Skin epidermis (tissue), 12 donors: Measurements from ENCODE around the gene ERN2.
A peak's percentile ranks its signal among the peaks of the same experiment; 100 is the strongest.

Experiments used
- H3K27ac ChIP-seq, 21 experiments: fragments of 200-600 bp; sonication (generic) in 11 of 21; one replicate each; pipeline ENCODE4 v1.5.0; 2020; ENCODE audit warnings: mild to moderate bottlenecking in 3 of 21, inconsistent platforms in 2 of 21, moderate library complexity in 2 of 21
- H3K4me3 ChIP-seq, 7 experiments: fragments of 200-600 bp; sonication (generic) in 2 of 7; one replicate each; pipeline ENCODE4 v1.5.0; 2020; ENCODE audit warnings: inconsistent platforms in 2 of 7, mild to moderate bottlenecking in 2 of 7, moderate library complexity in 1 of 7

Gene ERN2

GRCh38 chr16:23690771-23691482 is 22.1 kb downstream of the ERN2 start:
- no peak overlapping the region for H3K27ac ChIP-seq

GRCh38 chr16:23689442-23690187 is 23.4 kb downstream of the ERN2 start:
- Histone ChIP-seq H3K27ac (no peak overlapping the region), H3K4me3 (no peak overlapping the region)

More at GRCh38 chr16:23690771-23691482, 22.1 kb downstream of the ERN2 start:
- H3K4me3 ChIP-seq: no peak overlapping the region

DNA sequence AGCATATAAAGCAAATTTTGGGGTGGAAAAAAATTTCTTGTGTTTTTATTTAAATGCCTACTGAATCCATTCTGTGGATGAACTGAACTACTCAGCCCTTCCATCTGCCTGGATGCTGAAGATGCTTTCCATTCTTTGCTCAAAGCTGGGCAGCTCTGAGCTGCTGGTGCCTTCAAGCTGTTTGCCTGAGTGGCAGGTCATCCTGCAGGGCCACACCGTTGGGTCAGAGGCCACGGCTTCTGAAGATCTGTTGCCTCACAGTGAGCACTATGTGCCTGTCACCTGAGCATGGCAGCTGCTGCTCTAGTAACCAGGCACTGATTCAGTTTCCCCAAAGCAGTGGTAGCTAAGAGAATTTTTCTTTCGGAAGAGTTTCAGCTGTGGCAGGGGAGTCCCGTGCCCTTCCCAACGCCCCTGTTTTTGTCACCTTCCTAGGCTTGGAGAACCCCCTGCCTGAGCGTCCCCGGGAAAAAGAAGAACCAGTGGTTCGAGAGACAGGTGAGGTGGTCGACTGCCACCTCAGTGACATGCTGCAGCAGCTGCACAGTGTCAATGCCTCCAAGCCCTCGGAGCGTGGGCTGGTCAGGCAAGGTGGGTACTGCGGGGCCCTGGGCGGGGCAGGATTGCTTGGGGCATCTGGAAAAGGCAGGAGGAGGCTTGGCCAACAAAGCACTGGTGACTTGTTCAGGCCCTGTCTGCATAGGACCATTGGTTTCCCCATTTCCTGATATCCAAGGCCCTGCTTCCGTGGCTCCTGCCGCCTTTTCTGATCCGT is 25.8 kb downstream of the ERN2 start:
- H3K27ac ChIP-seq: no peak overlapping the region
- H3K4me3 ChIP-seq: no peak overlapping the region

- no peak overlapping the region for H3K4me3 ChIP-seq
Observed at GRCh38 chr16:23683487-23683886, 29.5 kb downstream of the ERN2 start.

DNA sequence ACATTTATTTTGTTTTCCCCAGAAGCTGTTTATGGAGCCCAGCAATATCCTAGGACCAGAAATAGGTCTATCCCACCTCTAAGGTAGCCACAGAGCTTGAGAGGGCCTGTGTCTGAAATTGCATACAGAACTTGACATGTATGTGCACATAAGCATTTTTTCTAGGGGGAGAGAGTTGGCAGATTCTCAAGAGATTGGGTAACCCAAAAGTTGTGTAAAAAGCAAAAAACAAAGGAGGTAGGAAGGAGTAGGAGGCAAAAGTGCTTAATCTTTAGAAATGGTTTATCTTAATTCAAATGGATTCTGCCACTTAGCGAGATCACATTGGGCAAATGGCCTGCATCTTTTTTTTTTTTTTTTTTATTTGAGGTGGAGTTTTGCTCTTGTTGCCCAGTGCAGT is 30.8 kb downstream of the ERN2 start:
- Histone ChIP-seq H3K27ac (no peak overlapping the region), H3K4me3 (no peak overlapping the region)

More at GRCh38 chr16:23683487-23683886, 29.5 kb downstream of the ERN2 start:
- no peak overlapping the region for H3K27ac ChIP-seq

DNA sequence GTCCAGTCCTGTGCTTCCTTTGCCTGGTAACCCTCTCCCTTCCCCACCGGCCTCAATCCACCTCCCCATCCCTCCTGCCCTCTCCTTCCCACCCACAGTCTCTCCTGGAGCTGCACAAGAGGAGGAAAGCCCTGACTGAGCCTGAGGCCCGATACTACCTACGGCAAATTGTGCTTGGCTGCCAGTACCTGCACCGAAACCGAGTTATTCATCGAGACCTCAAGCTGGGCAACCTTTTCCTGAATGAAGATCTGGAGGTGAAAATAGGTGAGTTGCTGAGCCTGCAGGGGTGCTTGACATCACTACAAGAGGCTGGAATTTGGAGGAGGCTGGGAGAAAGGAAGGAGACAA is 33.1 kb downstream of the ERN2 start:
- Histone ChIP-seq H3K27ac (no peak overlapping the region), H3K4me3 (peak overlapping the region in 6 of 7 experiments; percentile 34 to 55 (median 46))

GRCh38 chr16:23679274-23679985 is 33.6 kb downstream of the ERN2 start:
- Histone ChIP-seq H3K4me3 (peak overlapping the region; percentile 34 to 55 (median 46)), H3K27ac (peak overlapping the region in 3 of 21 experiments; percentile 5 to 41 (median 31))

DNA sequence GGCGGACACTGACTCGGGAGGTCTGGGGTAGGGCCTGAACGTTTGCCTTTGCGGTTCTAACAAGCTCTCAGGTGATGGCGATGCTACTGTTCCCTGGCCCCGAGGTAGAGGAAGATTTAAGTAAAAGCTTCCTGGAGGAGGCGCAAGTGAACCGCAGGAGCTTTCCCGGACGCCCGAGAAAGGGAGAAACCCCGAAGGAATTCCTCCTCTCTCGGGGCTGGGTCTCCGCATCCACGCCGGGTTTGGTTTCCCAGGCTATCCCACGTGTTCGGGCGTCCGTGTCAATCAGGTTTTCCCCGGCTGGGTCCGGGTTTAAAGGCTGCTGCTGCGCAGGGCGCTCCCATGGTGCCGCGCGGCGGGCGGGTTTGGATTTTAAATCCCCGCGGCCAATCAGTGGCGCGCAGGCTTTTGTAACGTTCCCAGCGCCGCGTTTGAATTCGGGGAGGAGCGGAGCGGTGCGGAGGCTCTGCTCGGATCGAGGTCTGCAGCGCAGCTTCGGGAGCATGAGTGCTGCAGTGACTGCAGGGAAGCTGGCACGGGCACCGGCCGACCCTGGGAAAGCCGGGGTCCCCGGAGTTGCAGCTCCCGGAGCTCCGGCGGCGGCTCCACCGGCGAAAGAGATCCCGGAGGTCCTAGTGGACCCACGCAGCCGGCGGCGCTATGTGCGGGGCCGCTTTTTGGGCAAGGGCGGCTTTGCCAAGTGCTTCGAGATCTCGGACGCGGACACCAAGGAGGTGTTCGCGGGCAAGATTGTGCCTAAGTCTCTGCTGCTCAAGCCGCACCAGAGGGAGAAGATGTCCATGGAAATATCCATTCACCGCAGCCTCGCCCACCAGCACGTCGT is 34.4 kb downstream of the ERN2 start, which contains the start of gene PLK1:
Gene PLK1, plus strand, starts transcription at position 460 of the 844 bp plus-strand sequence. Its CDS starts 44 bp downstream, at position 504.
- H3K4me3 ChIP-seq: peak within 1 kb of the TSS; percentile 34 to 55 (median 46)

GRCh38 chr16:23676924-23677480 is 36.0 kb downstream of the ERN2 start:
- Histone ChIP-seq H3K4me3 (no peak overlapping the region), H3K27ac (no peak overlapping the region)

More for the DNA sequence above, 34.4 kb downstream of the ERN2 start, which contains the start of gene PLK1:
- H3K27ac ChIP-seq: peak within 1 kb of the TSS in 4 of 21 experiments; percentile 5 to 41 (median 33)

GRCh38 chr16:23673971-23674614 is 38.9 kb downstream of the ERN2 start:
- H3K4me3 ChIP-seq: no peak overlapping the region
- H3K27ac ChIP-seq: no peak overlapping the region

GRCh38 chr16:23670137-23670776 is 42.8 kb downstream of the ERN2 start:
- H3K27ac ChIP-seq: peak overlapping the region in 4 of 21 experiments; percentile 21 to 60 (median 47)
- no peak overlapping the region for H3K4me3 ChIP-seq

DNA sequence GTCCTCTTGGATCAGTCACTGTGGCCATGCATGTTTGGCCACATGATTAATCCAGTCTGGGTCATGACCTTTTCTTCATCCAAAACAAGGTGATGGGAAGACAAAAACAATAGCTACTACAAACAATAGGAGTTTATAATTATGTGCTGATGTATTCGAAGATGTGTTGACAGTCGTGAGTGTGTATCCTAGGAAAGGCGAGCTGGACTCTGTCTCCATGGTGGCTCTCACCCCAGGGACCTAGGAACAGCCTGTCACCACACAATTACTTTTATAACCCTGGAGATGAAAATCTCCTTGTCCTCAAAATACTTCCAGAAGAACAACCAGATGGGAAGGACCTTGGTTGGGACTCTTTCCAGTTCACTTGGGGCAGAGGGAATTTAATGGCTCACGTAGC is 44.1 kb downstream of the ERN2 start:
- H3K27ac ChIP-seq: peak overlapping the region in 2 of 21 experiments; percentile 5 to 32
- no peak overlapping the region for H3K4me3 ChIP-seq

DNA sequence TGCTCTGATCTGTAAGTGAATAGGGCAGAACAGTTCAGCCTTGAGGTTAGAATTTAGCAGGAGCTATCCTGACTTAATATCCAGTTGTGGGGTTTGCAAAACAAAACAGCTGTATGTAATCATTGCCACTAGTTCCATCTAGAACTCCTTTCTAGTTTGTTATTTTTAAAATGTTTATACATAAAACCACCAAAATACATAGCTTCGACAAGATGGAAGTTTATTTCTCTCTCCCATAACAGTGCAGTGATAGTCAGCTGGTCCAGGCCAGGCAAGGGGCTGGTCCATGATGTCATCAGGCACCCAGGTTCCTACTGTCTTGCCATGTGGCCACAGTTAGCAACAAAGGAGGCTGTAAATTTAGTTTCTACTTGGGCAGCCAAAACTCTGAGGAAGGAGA is 44.8 kb downstream of the ERN2 start:
- Histone ChIP-seq H3K27ac (no peak overlapping the region), H3K4me3 (no peak overlapping the region)

GRCh38 chr16:23667355-23667659 is 45.7 kb downstream of the ERN2 start:
- Histone ChIP-seq H3K27ac (no peak overlapping the region), H3K4me3 (no peak overlapping the region)

GRCh38 chr16:23666571-23667354 is 46.3 kb downstream of the ERN2 start:
- Histone ChIP-seq H3K4me3 (no peak overlapping the region), H3K27ac (no peak overlapping the region)

GRCh38 chr16:23663918-23664317 is 49.1 kb downstream of the ERN2 start:
- no peak overlapping the region for H3K4me3 ChIP-seq
- no peak overlapping the region for H3K27ac ChIP-seq

DNA sequence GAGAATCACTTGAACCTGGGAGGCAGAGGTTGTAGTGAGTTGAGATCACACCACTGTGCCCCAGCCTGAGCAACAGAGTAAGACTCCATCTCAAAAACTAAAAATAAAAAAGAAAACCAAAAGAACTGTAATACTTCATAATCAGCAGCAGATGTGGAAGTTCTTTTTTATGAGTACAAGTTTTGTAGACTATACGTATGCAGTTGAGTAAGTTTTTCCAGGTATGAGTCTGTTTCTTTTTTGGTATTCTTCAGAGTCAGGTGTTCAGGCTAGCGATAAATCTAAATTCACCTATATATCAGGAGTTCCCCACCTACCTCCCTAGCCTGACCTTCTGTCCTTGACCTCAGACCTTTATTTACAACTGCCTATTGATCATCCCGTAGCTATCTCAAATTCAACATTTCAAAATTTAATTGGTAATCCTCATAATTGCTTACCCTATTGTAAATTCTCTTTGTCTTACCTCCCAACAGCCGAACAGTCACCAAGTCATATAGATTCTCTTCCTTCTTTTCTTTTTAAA is 61.0 kb downstream of the ERN2 start:
- Histone ChIP-seq H3K4me3 (no peak overlapping the region), H3K27ac (no peak overlapping the region)
